ENCODE data around the gene HOXA11. TPM values are rescaled to one million over a fixed set of nuclear protein-coding genes. Genes with fewer than 3 reads are reported as not detected.

The HOXA11 gene
- total RNA-seq, 5 donors from 2014 or later (not counting 1 experiment from before 2014, with no cell fraction given) = not detected

DNA sequence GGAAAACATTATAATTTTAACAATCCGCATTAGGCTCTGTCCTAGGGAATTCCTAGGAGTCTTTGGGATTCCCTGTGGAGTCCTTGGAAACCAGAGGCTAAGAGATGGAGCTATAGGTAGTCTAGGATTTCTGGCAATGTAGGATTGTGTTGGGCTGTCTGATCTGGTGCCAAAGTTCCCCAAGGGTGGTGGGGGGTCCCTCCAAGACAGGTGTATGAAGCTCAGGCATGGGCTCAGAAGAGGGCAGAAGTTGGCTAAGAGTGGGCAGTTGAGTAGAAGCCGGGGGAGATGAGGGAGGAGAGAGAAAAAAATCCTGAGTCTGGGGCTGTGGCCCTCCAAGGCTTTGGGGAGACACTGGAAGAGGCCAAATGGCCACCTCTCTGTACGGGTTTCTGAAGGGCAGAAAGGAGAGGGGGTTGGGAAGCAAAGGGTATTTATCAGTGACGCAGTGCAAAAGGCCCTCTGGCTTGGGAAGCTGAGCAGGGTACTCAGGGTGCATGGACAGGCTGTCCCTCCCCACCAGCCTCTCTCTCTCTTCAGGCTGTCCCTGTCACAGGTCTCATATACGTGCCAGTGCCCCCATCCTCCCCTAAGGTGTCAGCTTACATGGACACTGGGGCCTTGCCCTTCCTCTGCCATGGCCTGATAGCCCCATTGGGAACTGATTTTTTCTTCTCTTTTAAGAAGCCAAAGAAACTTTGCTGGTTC, 38.4 kb downstream of the HOXA11 start:
- H3K36me3 Mint-ChIP-seq = no peaks in the 10 kb centered on the region
- DNase-seq = no peak
- H3K9me3 Mint-ChIP-seq = no peaks in the 10 kb centered on the region
- peaks cover 23 to 28% (median 26%) of the 10 kb centered on the region in 3 donors for H3K4me1 Mint-ChIP-seq
- Histone ChIP-seq H3K4me3 (ENCODE audit: control insufficient read depth in 1 of 2, extremely low read depth in 1 of 2, low read length in 1 of 2) (no peak overlapping the region), H3K36me3 (ENCODE audit: control insufficient read depth in 2 of 2, extremely low read depth in 1 of 2, insufficient read depth in 1 of 2, low read length in 1 of 2) (no peaks in the 10 kb centered on the region), H3K9me3 (no peaks in the 10 kb centered on the region), H3K4me1 (ENCODE audit: control insufficient read depth in 1 of 2, extremely low read depth in 1 of 2, insufficient read depth in 2 of 2, low read length in 2 of 2) (peaks cover 4 to 32% of the 10 kb centered on the region in 2 experiments), H3K27me3 (replicated peaks in 1 of 2; ENCODE audit: control insufficient read depth in 2 of 2, extremely low read depth in 1 of 2, insufficient read depth in 2 of 2, low read length in 1 of 2) (peaks cover 0 to 83% of the 10 kb centered on the region in 2 experiments), H3K27ac (ENCODE audit: low read length) (no peak overlapping the region)
- H3K4me3 Mint-ChIP-seq = no peak overlapping the region
- CTCF ChIA-PET = interaction anchor here in 1 of 2 donors (0.6 to 0.7 kb wide), 3 partner anchors 58 to 443 kb away, joined by 3 read pairs; no protein-coding TSS in a partner anchor
- WGBS (ENCODE audit: insufficient coverage) = 90% methylated on average over 3 of the region's 5 CpGs
- no peak for ATAC-seq (replicated peaks in 1 of 4)
- POLR2A ChIA-PET = no interaction called here
- H3K27me3 Mint-ChIP-seq = peaks cover 55 to 80% of the 10 kb centered on the region in 2 donors
- H3K27ac Mint-ChIP-seq = no peak overlapping the region

DNA sequence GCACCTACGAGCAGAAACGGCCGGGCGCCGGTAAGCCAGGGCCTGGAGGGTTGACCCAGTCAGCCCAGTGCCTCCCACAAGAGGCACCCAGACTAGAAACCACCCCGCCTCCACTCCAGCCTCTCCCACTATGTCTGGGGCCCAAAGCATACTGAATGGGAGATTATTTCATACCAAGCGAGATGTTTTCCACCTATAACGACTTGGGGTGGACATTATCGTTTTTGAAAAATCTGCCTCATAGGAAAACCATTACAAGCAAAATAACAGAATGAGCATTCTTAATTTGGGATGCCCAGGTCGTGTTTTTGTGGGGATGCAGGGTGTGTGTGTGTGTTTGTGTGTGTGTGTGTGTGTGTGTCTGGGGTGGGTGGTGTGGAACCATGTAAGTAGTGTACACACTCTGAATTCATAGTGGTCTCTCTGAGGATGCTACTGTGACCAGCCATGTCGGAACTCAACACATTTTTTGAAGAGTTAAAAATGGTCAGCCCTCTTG, 39.1 kb downstream of the HOXA11 start:
- no peaks in the 10 kb centered on the region for H3K36me3 Mint-ChIP-seq
- H3K36me3 ChIP-seq (ENCODE audit: control insufficient read depth in 2 of 2, extremely low read depth in 1 of 2, insufficient read depth in 1 of 2, low read length in 1 of 2) = no peaks in the 10 kb centered on the region
- H3K27ac ChIP-seq (ENCODE audit: low read length) = no peak overlapping the region
- CTCF ChIA-PET = interaction anchor here in 1 of 2 donors (0.6 to 0.7 kb wide), 2 partner anchors 59 to 79 kb away, joined by 3 read pairs; no protein-coding TSS in a partner anchor
- no peak for ATAC-seq (replicated peaks in 1 of 4)
- 86% methylated on average over 8 of the region's 11 CpGs for WGBS (ENCODE audit: insufficient coverage)
- H3K4me3 ChIP-seq (ENCODE audit: control insufficient read depth in 1 of 2, extremely low read depth in 1 of 2, low read length in 1 of 2) = no peak overlapping the region
- peaks cover 0 to 25% of the 10 kb centered on the region in 2 experiments for H3K4me1 ChIP-seq (ENCODE audit: control insufficient read depth in 1 of 2, extremely low read depth in 1 of 2, insufficient read depth in 2 of 2, low read length in 2 of 2)
- POLR2A ChIA-PET = no interaction called here
- DNase-seq = no peak
- no peak overlapping the region for H3K4me3 Mint-ChIP-seq
- peaks cover 17 to 21% (median 20%) of the 10 kb centered on the region in 3 donors for H3K4me1 Mint-ChIP-seq
- H3K9me3 ChIP-seq = no peaks in the 10 kb centered on the region
- peaks cover 0 to 76% of the 10 kb centered on the region in 2 experiments for H3K27me3 ChIP-seq (replicated peaks in 1 of 2; ENCODE audit: control insufficient read depth in 2 of 2, extremely low read depth in 1 of 2, insufficient read depth in 2 of 2, low read length in 1 of 2)
- H3K27ac Mint-ChIP-seq = no peak overlapping the region
- no peaks in the 10 kb centered on the region for H3K9me3 Mint-ChIP-seq
- H3K27me3 Mint-ChIP-seq = peaks cover 54 to 80% of the 10 kb centered on the region in 2 donors

DNA sequence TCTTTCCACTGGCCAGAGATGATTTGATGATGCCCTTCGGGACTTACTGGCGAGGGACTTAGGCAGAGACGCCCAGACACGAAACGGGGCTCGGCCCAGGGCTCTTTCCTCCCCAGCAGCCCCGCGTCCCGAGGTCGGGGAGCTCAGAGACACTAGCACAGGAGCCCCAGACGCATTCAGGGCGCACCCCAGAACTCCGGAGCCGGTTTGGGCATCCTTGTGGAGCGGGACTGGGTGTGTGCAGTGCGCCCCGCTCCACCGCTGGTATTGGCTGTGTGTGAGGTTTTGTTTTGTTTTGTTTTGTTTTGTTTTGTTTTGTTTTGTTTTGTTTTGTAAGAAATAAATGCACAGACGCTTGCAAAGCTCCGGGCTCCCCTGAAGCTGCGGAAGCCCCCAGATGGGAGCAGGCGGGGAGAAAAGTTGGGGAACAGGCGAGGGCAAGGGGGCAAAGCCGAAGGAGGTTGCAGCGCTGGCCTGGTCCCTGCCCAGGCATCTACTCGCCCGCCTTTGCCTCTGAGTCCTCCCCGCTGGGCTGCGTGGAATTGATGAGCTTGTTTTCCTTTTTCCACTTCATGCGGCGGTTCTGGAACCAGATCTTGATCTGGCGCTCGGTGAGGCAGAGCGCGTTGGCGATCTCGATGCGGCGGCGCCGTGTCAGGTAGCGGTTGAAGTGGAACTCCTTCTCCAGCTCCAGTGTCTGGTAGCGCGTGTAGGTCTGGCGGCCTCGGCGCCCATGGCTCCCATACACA, 39.7 kb downstream of the HOXA11 start:
- POLR2A ChIA-PET = no interaction called here
- H3K4me3 Mint-ChIP-seq = no peak overlapping the region
- 91% methylated on average over 46 of the region's 47 CpGs for WGBS (ENCODE audit: insufficient coverage)
- H3K27me3 Mint-ChIP-seq = peaks cover 49 to 78% of the 10 kb centered on the region in 2 donors
- CTCF ChIA-PET = interaction anchor here in 1 of 2 donors (0.6 kb wide), 1 partner anchor 288 kb away, joined by 5 read pairs; no protein-coding TSS in a partner anchor
- Histone ChIP-seq H3K27ac (ENCODE audit: low read length) (no peak overlapping the region), H3K4me3 (ENCODE audit: control insufficient read depth in 1 of 2, extremely low read depth in 1 of 2, low read length in 1 of 2) (no peak overlapping the region), H3K36me3 (ENCODE audit: control insufficient read depth in 2 of 2, extremely low read depth in 1 of 2, insufficient read depth in 1 of 2, low read length in 1 of 2) (no peaks in the 10 kb centered on the region), H3K9me3 (no peaks in the 10 kb centered on the region), H3K4me1 (ENCODE audit: control insufficient read depth in 1 of 2, extremely low read depth in 1 of 2, insufficient read depth in 2 of 2, low read length in 2 of 2) (peaks cover 0 to 19% of the 10 kb centered on the region in 2 experiments), H3K27me3 (replicated peaks in 1 of 2; ENCODE audit: control insufficient read depth in 2 of 2, extremely low read depth in 1 of 2, insufficient read depth in 2 of 2, low read length in 1 of 2) (peaks cover 0 to 75% of the 10 kb centered on the region in 2 experiments)
- DNase-seq (no peak), ATAC-seq (replicated peaks in 1 of 4) (no peak)
- H3K9me3 Mint-ChIP-seq = no peaks in the 10 kb centered on the region
- no peak overlapping the region for H3K27ac Mint-ChIP-seq
- no peaks in the 10 kb centered on the region for H3K36me3 Mint-ChIP-seq
- peaks cover 12 to 15% (median 13%) of the 10 kb centered on the region in 3 donors for H3K4me1 Mint-ChIP-seq

DNA sequence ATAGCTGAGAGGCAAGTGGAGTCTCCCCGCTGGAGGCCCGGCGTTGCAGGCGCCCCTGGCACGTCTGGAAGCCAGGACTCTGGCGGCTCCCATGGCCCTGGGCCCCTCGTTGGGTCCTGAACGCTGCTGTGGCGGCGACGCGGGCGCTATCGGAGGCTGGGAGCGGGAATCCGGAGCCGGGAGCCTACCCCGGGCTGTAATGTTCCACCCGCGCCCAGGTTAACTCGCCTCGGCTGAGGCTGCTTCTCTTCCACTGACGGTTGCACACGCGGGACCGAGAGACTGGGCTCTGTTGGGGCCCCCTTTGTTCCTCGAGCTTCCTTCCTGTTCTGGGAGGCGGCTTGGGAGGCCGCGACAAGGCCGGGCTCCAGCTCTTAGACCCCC, 40.3 kb downstream of the HOXA11 start:
- peaks cover 0 to 71% of the 10 kb centered on the region in 2 experiments for H3K27me3 ChIP-seq (replicated peaks in 1 of 2; ENCODE audit: control insufficient read depth in 2 of 2, extremely low read depth in 1 of 2, insufficient read depth in 2 of 2, low read length in 1 of 2)
- no peaks in the 10 kb centered on the region for H3K36me3 ChIP-seq (ENCODE audit: control insufficient read depth in 2 of 2, extremely low read depth in 1 of 2, insufficient read depth in 1 of 2, low read length in 1 of 2)
- no peak overlapping the region for H3K4me3 Mint-ChIP-seq
- no peaks in the 10 kb centered on the region for H3K9me3 ChIP-seq
- WGBS (ENCODE audit: insufficient coverage) = 80% methylated on average over 26 of the region's 31 CpGs
- ChIA-PET CTCF (interaction anchor here in 1 of 2 donors (0.6 kb wide), 1 partner anchor 288 kb away, joined by 5 read pairs; no protein-coding TSS in a partner anchor), POLR2A (no interaction called here)
- peaks cover 44 to 73% of the 10 kb centered on the region in 2 donors for H3K27me3 Mint-ChIP-seq
- no peaks in the 10 kb centered on the region for H3K9me3 Mint-ChIP-seq
- no peak overlapping the region for H3K27ac Mint-ChIP-seq
- H3K36me3 Mint-ChIP-seq = no peaks in the 10 kb centered on the region
- no peak for ATAC-seq (replicated peaks in 1 of 4)
- H3K27ac ChIP-seq (ENCODE audit: low read length) = no peak overlapping the region
- DNase-seq = no peak
- no peak overlapping the region for H3K4me3 ChIP-seq (ENCODE audit: control insufficient read depth in 1 of 2, extremely low read depth in 1 of 2, low read length in 1 of 2)
- H3K4me1 ChIP-seq (ENCODE audit: control insufficient read depth in 1 of 2, extremely low read depth in 1 of 2, insufficient read depth in 2 of 2, low read length in 2 of 2) = peaks cover 0 to 16% of the 10 kb centered on the region in 2 experiments
- H3K4me1 Mint-ChIP-seq = peaks cover 8 to 13% (median 11%) of the 10 kb centered on the region in 3 donors

DNA sequence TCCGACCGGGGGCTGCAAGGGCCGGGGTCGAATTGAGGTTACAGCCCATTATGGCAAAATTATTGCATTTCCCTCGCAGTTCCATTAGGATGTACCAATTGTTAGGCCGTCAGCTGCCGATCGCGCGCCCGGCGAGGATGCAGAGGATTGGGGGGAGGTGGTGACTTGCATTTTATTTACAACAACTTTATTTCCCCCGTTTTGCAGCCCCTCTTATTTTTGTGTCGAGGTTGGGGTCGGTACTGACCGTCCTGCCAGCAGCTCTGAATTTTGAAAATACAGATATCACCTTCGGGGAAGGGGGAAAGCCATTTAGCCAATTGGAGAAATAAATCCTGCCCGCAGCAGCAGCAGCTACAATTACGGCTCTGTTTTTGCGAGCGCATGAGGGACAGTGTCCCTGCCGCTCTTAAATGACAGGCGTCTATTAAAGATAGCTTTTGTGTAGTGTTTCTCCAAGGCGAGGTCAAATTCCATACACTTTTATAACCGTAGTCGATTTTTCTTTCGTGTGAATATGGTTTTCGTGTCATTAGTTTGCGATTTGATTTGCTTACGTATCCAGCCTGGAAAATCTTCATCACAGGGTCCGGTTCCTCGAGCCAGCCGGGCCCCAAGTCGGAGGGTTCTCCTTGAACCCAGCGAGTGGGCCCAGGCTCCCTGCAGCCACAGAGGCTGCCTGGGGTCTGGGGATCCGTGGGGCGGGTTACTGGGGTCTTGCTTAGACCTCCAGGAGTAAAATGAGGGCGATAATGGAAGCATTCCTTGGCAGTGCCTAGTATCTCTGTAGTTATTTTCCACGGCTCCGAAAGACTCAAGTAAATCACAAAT, 40.9 kb downstream of the HOXA11 start:
- POLR2A ChIA-PET = no interaction called here
- Mint-ChIP-seq H3K9me3 (no peaks in the 10 kb centered on the region), H3K27ac (no peak overlapping the region), H3K36me3 (no peaks in the 10 kb centered on the region), H3K27me3 (peaks cover 39 to 67% of the 10 kb centered on the region in 2 donors), H3K4me3 (peak overlapping the region in 1 of 3 donors; percentile 68), H3K4me1 (peaks cover 8 to 13% (median 11%) of the 10 kb centered on the region in 3 donors)
- Histone ChIP-seq H3K27ac (ENCODE audit: low read length) (no peak overlapping the region), H3K27me3 (replicated peaks in 1 of 2; ENCODE audit: control insufficient read depth in 2 of 2, extremely low read depth in 1 of 2, insufficient read depth in 2 of 2, low read length in 1 of 2) (peaks cover 0 to 71% of the 10 kb centered on the region in 2 experiments), H3K4me3 (ENCODE audit: control insufficient read depth in 1 of 2, extremely low read depth in 1 of 2, low read length in 1 of 2) (no peak overlapping the region), H3K36me3 (ENCODE audit: control insufficient read depth in 2 of 2, extremely low read depth in 1 of 2, insufficient read depth in 1 of 2, low read length in 1 of 2) (no peaks in the 10 kb centered on the region), H3K4me1 (ENCODE audit: control insufficient read depth in 1 of 2, extremely low read depth in 1 of 2, insufficient read depth in 2 of 2, low read length in 2 of 2) (peaks cover 0 to 16% of the 10 kb centered on the region in 2 experiments), H3K9me3 (no peaks in the 10 kb centered on the region)
- ATAC-seq (replicated peaks in 1 of 4) (no peak), DNase-seq (no peak)
- 93% methylated on average over 29 of the region's 40 CpGs for WGBS (ENCODE audit: insufficient coverage)
- CTCF ChIA-PET = interaction anchor here in 1 of 2 donors (0.6 to 1.3 kb wide), 2 partner anchors 15 to 287 kb away, joined by 3 to 5 read pairs; no protein-coding TSS in a partner anchor
